Transverse colon (tissue), 4 donors: ENCODE results near the gene VSIG2.

Source experiments
- CTCF ChIP-seq, 5 experiments: fragments of 200-600 bp in 3 of 5; fragments of 450-650 bp in 2 of 5; sonication (generic) in 3 of 5; IDR thresholded peaks; 1 replicate in 2 of 5; 2 replicates in 3 of 5; pipeline ENCODE4 v1.5.1; 2016 to 2017; ENCODE audit warnings: antibody characterized with exemption in 5 of 5, inconsistent platforms in 3 of 5, mild to moderate bottlenecking in 2 of 5, moderate library complexity in 1 of 5
- EP300 ChIP-seq: sonication (generic); formaldehyde crosslinking; IDR thresholded peaks from one replicate; pipeline ENCODE4 v1.6.1; 2017; ENCODE audit warnings: antibody characterized with exemption, low read depth
- POLR2A ChIP-seq: fragments of 450-650 bp; IDR thresholded peaks from one replicate; pipeline ENCODE4 v1.6.1; 2016; ENCODE audit warnings: antibody characterized with exemption, mild to moderate bottlenecking, moderate library complexity
- POLR2AphosphoS5 ChIP-seq, 3 donors: sonication (generic); formaldehyde crosslinking; IDR thresholded peaks; one replicate each; pipeline ENCODE4 v1.6.1; 2016; ENCODE audit warnings: antibody characterized with exemption in 3 of 3

- TF ChIP-seq CTCF (IDR thresholded peaks at IDR 0.05) (no peak), POLR2A (no peak), POLR2AphosphoS5 (IDR thresholded peaks at IDR 0.05) (no peak), EP300 (no peak)
Measured at GRCh38 chr11:124728134-124728533, 23.9 kb downstream of the VSIG2 start.
